ENCODE measurements around the gene TMA7B.

Gene TMA7B

DNA sequence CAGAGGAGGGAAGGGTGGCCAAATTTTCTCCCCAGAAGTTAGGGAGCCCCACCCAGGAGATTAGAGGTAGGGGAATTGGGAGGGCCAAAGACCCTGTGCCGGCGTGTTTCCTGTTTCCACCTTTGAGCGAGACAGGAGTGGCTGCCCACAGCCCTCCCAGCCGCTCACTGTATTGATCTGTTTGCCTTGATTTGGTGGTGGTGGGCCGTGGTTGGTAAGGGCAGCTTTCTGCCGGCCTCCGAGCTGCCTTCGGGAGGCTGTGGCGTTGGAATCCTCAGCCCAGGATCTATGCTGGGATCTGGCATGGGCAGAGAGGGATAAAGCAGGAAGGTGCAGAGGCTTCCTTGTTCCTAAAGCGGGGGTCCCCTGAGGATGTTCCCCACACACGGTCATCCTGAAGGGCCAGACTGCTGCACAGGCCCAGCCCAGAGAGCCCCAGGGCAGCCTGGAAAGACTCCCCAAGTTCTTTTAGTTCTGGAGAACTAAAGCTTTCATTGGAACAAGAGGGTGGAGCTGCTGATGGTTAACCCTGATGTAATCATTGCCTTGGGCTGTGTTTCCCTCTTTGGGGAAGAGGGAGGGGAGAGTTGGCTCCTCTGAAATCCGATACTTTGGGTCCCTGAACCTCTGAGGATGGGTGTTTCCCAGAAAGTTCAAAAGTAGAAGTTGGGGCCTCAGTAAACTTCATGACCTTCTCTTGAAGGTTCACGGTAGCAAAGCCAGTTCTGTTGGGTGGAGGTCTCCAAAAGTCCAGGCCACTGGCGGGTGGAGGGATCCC is 41.8 kb downstream of the TMA7B start:
- no peak overlapping the region for H3K4me3 ChIP-seq (ENCODE audit: low read length)
- DNase-seq (ENCODE audit: low read depth): no peak
- TF ChIP-seq, protein P1, sequence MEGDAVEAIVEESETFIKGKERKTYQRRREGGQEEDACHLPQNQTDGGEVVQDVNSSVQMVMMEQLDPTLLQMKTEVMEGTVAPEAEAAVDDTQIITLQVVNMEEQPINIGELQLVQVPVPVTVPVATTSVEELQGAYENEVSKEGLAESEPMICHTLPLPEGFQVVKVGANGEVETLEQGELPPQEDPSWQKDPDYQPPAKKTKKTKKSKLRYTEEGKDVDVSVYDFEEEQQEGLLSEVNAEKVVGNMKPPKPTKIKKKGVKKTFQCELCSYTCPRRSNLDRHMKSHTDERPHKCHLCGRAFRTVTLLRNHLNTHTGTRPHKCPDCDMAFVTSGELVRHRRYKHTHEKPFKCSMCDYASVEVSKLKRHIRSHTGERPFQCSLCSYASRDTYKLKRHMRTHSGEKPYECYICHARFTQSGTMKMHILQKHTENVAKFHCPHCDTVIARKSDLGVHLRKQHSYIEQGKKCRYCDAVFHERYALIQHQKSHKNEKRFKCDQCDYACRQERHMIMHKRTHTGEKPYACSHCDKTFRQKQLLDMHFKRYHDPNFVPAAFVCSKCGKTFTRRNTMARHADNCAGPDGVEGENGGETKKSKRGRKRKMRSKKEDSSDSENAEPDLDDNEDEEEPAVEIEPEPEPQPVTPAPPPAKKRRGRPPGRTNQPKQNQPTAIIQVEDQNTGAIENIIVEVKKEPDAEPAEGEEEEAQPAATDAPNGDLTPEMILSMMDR (conservative IDR thresholded peaks at IDR 0.05; ENCODE audit: low read length): no peak

DNA sequence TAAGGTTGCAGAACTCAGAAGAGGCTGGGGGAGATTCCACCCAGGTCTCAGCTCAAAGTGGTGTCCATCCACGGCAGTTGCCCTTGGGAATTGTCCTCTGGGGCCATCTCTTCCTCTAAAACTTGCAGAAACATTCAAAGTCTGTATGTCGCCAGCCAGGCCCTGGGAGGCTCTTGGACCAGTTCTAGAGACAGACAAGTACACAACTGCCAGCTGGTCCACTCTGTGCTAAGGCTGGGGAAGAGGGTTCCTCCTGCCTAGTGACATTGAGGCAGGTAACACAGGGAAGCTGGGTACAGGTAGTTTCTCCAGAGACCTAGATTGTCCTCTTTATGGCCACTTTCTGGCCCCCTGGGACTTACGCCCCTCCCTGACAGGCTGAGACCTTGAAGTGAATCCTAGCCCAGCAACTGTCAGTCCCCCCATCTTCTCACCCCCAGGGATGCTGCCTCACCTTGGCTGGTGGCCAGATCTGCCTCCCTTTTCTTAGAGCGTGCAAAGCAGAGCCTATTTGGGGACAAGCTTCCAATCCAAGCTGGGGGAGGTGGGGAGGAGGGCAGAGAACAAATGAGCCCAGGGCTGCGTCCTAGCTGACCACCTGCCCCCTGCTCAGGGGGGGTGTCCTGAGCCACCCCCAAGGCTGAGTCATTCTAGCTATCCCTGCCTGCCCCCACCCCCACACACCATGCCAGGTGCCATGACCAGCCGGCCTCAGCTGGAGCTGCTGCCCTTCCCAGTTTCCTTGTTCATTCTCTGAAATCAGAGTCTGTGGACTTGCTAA is 42.9 kb downstream of the TMA7B start:
- no peak overlapping the region for H3K4me3 ChIP-seq (ENCODE audit: low read length)
- TF ChIP-seq, protein P1 (conservative IDR thresholded peaks at IDR 0.05; ENCODE audit: low read length): no peak
- DNase-seq (ENCODE audit: low read depth): no peak

DNA sequence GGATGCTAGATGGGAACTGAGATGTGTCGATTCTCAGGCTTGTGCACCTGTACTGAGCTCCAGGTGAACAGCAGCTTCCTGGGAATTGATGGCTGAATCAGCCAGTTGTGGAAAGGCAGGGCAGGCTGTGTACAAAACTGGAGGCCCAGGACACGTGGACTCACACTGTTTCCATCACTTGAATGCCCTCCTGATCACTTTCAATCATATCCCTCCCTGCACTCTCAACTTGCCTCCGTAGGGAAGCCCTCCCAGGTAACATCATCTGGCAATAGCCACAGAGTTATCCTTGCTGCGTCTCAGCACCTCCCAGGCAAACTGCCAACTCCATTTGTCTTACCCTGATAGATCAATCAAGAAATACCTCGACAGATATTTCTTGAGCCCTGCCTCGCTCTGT is 44.6 kb downstream of the TMA7B start:
- TF ChIP-seq, protein P1 (conservative IDR thresholded peaks at IDR 0.05; ENCODE audit: low read length): no peak
- H3K4me3 ChIP-seq (ENCODE audit: low read length): no peak overlapping the region
- DNase-seq (ENCODE audit: low read depth): no peak

DNA sequence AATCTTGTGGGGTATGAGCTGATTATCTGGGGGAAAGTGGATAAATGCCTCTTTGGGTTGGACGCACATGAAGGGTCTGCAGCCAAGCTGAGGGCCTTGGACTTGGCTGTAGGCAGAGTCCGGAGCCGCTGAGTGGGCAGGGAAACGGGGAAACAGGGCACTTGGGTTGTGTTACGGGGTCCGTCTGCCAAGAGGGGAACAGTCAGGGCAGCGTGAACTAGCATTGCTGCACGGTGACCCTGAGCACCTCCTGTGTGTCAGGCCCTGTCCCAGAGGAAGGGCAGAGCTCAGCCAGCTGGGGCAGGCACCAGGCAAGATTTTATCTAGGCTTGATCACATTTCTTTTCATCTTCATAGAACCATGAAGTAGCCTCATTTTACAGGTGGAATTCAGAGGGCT is 46.4 kb downstream of the TMA7B start:
- H3K4me3 ChIP-seq (ENCODE audit: low read length): no peak overlapping the region
- TF ChIP-seq, protein P1 (conservative IDR thresholded peaks at IDR 0.05; ENCODE audit: low read length): no peak
- no peak for DNase-seq (ENCODE audit: low read depth)

DNA sequence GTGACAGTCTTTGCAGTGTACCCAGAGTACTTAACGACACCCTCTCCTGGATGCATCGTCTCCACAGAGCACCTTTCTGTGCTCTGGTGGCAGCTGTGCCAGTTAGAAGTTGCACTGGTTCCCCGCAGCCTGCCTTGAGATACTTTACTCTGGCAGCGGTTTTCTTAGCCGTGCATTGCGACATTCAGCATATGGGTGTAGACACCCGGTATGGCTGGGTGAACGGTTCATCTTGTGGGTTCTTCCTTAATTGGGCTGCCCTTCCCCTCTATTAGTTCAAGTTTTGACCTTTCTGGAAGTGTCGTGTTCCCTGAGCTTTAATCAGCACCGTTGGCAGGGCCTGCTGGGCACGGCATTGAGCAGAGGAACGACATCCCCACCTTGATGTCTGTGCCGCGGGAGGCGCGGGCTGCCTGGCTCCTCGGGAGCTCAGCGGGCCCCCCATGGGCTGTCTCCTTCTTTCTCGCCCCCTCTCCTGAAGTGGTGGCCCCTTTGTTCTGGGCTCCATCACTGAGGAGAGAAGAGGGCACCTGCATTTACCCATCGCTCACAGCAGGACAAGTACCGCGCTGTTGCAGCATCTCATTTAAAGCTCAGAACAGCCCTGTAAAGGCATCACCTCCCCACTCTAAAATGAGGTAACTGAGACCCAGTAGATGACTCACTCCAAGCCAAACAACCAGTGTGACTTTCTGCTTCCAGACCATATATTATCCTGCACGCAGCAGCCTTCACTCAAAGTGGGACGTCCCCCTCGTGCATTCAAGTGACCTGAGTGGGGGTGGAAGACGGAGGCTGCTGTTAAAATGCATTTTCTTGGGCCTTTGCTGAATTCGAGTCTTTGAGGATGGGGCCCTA is 47.9 kb downstream of the TMA7B start:
- no peak overlapping the region for H3K4me3 ChIP-seq (ENCODE audit: low read length)
- TF ChIP-seq, protein P1 (conservative IDR thresholded peaks at IDR 0.05; ENCODE audit: low read length): no peak
- no peak for DNase-seq (ENCODE audit: low read depth)

DNA sequence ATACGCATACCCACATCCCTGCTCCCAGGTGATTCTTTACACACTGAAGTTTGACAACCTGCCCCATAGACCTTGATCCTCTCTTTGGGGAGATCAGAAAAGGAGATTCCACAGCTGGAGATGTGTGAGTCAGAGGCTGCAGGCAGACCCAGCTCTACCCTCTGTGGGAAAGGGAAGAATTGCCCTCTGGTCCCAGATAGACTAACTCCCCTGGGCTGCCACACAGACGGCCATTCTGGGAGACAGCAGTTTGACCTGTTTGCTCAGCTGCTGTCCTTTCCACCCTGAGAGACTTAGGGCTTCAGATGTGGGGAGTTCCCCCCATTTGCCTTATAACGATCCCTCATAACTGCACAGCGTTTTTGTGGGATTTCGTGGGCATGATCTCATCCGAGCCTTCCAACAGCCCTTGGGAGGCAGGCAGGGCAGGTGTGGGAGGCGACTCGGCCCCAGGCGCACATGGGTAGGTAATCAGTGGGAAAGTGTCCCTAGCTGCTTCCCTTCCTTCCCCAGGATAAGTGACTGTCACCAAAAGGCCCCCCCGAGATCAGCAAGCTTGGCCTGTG is 48.6 kb downstream of the TMA7B start:
- no peak overlapping the region for H3K4me3 ChIP-seq (ENCODE audit: low read length)
- TF ChIP-seq, protein P1 (conservative IDR thresholded peaks at IDR 0.05; ENCODE audit: low read length): no peak
- DNase-seq (ENCODE audit: low read depth): no peak

Data from AG10803 (cell line).